GM06990 (cell line): ENCODE results near the gene SLC66A2.

Experiments
- DNase-seq: peaks from one replicate; pipeline ENCODE4 v3.0.0-alpha.2; 2011; ENCODE audit not compliant: insufficient read length; ENCODE audit errors: extremely low read depth
- H3K27me3 ChIP-seq: replicated peaks from 2 replicates; pipeline ENCODE4 v1.6.0; 2011; ENCODE audit warnings: low read length; ENCODE audit not compliant: control insufficient read depth, insufficient read depth
- H3K36me3 ChIP-seq: 2 replicates; pipeline ENCODE4 v1.5.1; 2011; ENCODE audit warnings: low read length; ENCODE audit not compliant: control insufficient read depth, insufficient read depth
- H3K4me3 ChIP-seq: replicated peaks from 2 replicates; pipeline ENCODE4 v1.5.1; 2011; ENCODE audit warnings: low read depth, mild to moderate bottlenecking, control low read depth, low read length
- TF ChIP-seq, protein P1 (sequence below): IDR thresholded peaks from 2 replicates; pipeline ENCODE4 v1.5.1; 2011; ENCODE audit warnings: low read length, control low read depth, mild to moderate bottlenecking, inconsistent platforms; ENCODE audit not compliant: insufficient read depth, poor library complexity, severe bottlenecking

SLC66A2 gene

DNA sequence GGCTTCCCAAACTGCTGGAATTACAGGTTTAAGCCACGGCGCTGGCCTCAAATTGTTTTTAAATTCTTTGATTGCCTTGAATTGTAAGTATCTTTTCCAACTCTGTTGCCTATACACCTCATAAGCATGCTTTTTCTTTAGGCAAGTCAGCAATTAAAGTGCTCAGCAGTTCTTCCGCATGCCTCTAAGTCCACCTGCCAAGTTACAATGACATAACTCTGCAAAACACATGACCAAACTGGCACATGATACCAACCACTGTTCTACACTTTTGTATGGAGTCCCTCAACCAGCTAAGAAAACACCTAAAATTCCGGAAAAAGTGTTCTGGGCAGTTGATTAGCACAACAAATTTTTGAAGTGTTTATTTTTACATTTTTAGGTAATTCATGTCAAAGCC, 31.8 kb upstream of the SLC66A2 start:
- peaks cover 9% of the 10 kb centered on the region for H3K36me3 ChIP-seq
- TF ChIP-seq, protein P1, sequence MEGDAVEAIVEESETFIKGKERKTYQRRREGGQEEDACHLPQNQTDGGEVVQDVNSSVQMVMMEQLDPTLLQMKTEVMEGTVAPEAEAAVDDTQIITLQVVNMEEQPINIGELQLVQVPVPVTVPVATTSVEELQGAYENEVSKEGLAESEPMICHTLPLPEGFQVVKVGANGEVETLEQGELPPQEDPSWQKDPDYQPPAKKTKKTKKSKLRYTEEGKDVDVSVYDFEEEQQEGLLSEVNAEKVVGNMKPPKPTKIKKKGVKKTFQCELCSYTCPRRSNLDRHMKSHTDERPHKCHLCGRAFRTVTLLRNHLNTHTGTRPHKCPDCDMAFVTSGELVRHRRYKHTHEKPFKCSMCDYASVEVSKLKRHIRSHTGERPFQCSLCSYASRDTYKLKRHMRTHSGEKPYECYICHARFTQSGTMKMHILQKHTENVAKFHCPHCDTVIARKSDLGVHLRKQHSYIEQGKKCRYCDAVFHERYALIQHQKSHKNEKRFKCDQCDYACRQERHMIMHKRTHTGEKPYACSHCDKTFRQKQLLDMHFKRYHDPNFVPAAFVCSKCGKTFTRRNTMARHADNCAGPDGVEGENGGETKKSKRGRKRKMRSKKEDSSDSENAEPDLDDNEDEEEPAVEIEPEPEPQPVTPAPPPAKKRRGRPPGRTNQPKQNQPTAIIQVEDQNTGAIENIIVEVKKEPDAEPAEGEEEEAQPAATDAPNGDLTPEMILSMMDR, result no peak
- DNase-seq, result no peak
- no peak overlapping the region for H3K4me3 ChIP-seq
- H3K27me3 ChIP-seq, result no peaks in the 10 kb centered on the region

DNA sequence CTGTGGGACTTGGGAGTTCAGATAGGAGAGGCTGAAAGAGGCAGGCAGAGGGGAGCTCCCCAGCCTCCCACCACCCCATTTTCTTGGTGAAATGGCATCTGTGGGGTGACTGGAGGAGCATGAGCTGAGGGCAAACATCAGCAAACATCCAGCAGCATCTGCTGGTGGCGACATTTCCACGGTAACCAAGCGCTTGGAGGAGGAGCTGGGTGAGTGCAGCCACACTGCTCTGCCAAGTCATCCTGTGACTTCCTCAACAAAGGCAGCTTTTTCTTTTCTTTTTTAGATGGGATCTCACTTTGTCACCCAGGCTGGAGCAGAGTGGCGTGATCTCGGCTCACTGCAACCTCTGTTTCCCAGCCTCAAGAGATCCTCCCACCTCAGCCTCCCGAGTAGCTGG, 31.3 kb upstream of the SLC66A2 start:
- Histone ChIP-seq H3K4me3 (no peak overlapping the region), H3K36me3 (peaks cover 9% of the 10 kb centered on the region), H3K27me3 (no peaks in the 10 kb centered on the region)
- DNase-seq, result no peak
- TF ChIP-seq, protein P1, result no peak

DNA sequence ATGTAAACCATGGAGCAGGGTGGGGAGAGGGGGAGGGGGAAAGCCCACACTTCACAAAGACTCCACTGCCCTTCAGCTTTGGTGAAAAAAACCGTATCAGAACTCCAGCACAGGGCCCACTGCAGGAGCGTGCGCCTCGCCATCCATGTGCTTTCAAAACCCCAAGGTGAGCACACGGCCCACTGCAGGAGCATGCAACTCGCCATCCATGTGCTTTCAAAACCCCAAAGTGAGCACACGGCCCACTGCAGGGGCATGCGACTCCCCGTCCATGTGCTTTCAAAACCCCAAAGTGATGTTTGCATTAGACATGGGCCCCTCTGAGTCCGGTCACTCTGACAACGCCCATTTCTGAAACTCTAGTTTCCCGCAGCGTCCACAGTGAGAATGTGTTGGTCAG, 29.1 kb upstream of the SLC66A2 start:
- TF ChIP-seq, protein P1, result no peak
- no peak overlapping the region for H3K4me3 ChIP-seq
- H3K36me3 ChIP-seq, result peaks cover 15% of the 10 kb centered on the region
- no peaks in the 10 kb centered on the region for H3K27me3 ChIP-seq
- DNase-seq, result no peak

DNA sequence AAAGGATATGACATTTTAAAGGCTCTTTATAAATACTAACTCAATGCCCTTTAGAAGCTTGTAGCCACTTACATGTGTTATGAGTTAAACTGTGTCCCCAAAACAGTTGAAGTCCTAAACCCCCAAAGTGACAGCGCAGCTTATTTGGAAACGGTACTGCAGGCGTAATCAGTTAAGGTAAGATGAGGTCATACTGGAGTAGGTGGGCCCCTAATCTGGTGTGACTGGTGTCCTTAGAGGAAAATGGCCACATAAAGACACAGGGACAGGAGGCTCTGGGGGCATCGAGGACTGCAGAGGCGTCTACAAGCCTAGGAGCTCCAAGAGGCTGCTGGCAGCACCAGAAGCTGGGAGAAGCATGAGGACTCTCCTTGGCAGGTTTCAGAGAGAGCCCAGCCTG, 28.4 kb upstream of the SLC66A2 start:
- TF ChIP-seq, protein P1, result no peak
- Histone ChIP-seq H3K27me3 (no peaks in the 10 kb centered on the region), H3K36me3 (peaks cover 18% of the 10 kb centered on the region), H3K4me3 (no peak overlapping the region)
- no peak for DNase-seq

DNA sequence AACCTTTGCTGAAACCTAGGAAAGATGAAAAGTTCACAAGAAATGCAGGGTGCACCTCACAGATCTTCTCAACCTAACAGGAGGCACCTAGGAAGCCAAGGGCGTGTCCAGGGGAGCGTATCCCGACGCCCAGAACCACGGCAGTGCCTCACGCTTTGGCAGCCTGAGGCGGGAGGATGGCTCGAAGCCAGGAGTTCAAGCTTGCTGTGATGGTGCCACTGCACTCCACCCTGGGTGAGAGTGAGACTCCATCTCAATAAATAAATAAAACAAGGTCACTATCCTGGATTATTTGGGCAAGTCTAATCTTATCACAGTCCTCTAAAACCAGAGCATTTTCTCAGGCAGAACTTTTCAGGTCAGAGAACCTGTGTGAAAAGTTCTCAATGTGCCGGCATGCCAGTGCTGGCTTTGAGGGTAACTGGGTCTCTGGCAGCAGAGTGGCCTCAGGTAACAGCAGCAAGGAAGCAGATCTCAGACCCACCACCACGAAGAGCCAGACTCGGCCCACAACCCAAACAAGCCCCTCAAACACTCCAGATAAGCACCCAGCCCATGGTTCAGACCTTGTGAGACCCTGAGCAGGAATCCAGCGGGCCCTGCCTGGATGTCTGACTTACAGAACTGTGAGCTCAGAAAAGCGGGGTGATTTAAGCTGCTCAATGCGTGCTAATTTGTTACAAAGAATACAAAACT, 24.7 kb upstream of the SLC66A2 start:
- DNase-seq, result no peak
- H3K4me3 ChIP-seq, result no peak overlapping the region
- H3K27me3 ChIP-seq, result no peaks in the 10 kb centered on the region
- peaks cover 25% of the 10 kb centered on the region for H3K36me3 ChIP-seq
- TF ChIP-seq, protein P1, result no peak

DNA sequence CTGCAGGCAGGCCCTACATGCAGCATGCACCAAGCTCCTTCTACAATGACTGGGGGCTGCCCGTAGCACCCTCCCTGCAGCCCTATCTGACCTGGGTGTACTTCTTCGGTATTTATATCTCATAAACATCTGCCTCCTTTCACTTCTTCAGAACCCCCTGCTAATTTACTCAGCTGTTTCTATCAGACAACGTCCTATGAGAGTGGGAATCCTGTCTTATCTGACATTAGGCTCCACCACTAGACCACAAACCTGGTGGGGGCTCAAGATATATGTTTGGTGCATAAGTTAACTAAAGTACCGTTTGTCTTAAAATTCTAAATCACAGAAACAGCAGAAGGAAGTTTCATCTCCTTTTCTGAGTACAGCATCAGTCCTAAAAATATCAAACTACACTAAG, 23.6 kb upstream of the SLC66A2 start:
- Histone ChIP-seq H3K4me3 (no peak overlapping the region), H3K36me3 (peaks cover 25% of the 10 kb centered on the region), H3K27me3 (no peaks in the 10 kb centered on the region)
- TF ChIP-seq, protein P1, result no peak
- DNase-seq, result no peak
